Endothelial cell of umbilical vein (primary cell): Measurements from ENCODE around the gene MITD1. TPM values are rescaled to one million over a fixed set of nuclear protein-coding genes. Genes with fewer than 3 reads are reported as not detected.

Experiments used
- BruUV-seq: library from RNA; stranded (reverse); fragments of 400-500 nt; replicated peaks from 2 replicates; lab custom pipeline; 2021; lab: Mats Ljungman, UMichigan
- CTCF ChIA-PET: fragments of 300-600, 350-600 bp; sonication (Branson Sonifier 250); formaldehyde crosslinking; loops from one replicate; lab custom pipeline; 2021; ENCODE audit warnings: antibody characterized with exemption, inconsistent platforms; lab: Charles Lee
- POLR2A ChIA-PET: fragments of 300-600, 350-600 bp; sonication (Branson Sonifier 250); formaldehyde crosslinking; loops from one replicate; lab custom pipeline; 2021; ENCODE audit warnings: antibody characterized with exemption, inconsistent platforms; lab: Charles Lee
- DNase-seq: peaks from one replicate; pipeline ENCODE4 v3.0.0-alpha.2; 2011; ENCODE audit warnings: low read depth, low spot score
- FAIRE-seq: peaks from 2 replicates; lab custom pipeline; 2011; peaks lifted over from hg19 to GRCh38; lab: Jason Lieb, UNC
- H2AFZ ChIP-seq: 2 replicates; pipeline ENCODE4 v1.6.0; 2012; ENCODE audit warnings: low read depth, low read length, control low read depth, inconsistent platforms
- H3K27ac ChIP-seq: 2 replicates; pipeline ENCODE4 v1.5.1; 2011; ENCODE audit warnings: low read depth, mild to moderate bottlenecking, control low read depth, low read length, moderate library complexity; ENCODE audit not compliant: insufficient read depth
- H3K27me3 ChIP-seq, 2 experiments: 2 replicates each; pipeline versions ENCODE4 v1.6.0 to v1.6.1; 2011; ENCODE audit warnings: low read length in 2 of 2, mixed read lengths in 1 of 2; ENCODE audit not compliant: control insufficient read depth in 2 of 2, insufficient read depth in 2 of 2
- H3K36me3 ChIP-seq, 2 experiments: 2 replicates in 1 of 2; 3 replicates in 1 of 2; pipeline ENCODE4 v1.5.1; 2011; ENCODE audit warnings: low read length in 2 of 2, mild to moderate bottlenecking in 1 of 2, moderate library complexity in 1 of 2; ENCODE audit not compliant: control insufficient read depth in 2 of 2, insufficient read depth in 2 of 2; ENCODE audit errors: extremely low read depth in 1 of 2
- H3K4me1 ChIP-seq: 3 replicates; pipeline ENCODE4 v1.5.1; 2011; ENCODE audit warnings: mild to moderate bottlenecking, low read length; ENCODE audit not compliant: control insufficient read depth, insufficient read depth; ENCODE audit errors: extremely low read depth
- H3K4me2 ChIP-seq: 2 replicates; pipeline ENCODE4 v1.6.1; 2011; ENCODE audit warnings: low read length, control low read depth, mixed read lengths; ENCODE audit not compliant: insufficient read depth
- H3K4me3 ChIP-seq, 3 experiments: fragments of 200-600 bp in 1 of 3; sonication (generic), shearing (Covaris generic) in 1 of 3; replicated peaks in 1 of 3; 2 replicates each; pipeline ENCODE4 v1.5.1; 2011 to 2016; ENCODE audit warnings: control low read depth in 3 of 3, low read length in 3 of 3, mild to moderate bottlenecking in 2 of 3, inconsistent platforms in 1 of 3, low read depth in 1 of 3, moderate library complexity in 1 of 3; ENCODE audit not compliant: insufficient read depth in 1 of 3
- H3K79me2 ChIP-seq: 2 replicates; pipeline ENCODE4 v1.6.0; 2012; ENCODE audit warnings: low read length, inconsistent platforms; ENCODE audit not compliant: control insufficient read depth, insufficient read depth
- H3K9ac ChIP-seq: replicated peaks from 2 replicates; pipeline ENCODE3; 2011; ENCODE audit warnings: low read length, control low read depth; ENCODE audit not compliant: insufficient read depth; ENCODE audit errors: extremely low read depth
- H3K9me1 ChIP-seq: replicated peaks from 3 replicates; pipeline ENCODE4 v1.6.0; 2011; ENCODE audit warnings: mild to moderate bottlenecking, low read length; ENCODE audit not compliant: control insufficient read depth, insufficient read depth; ENCODE audit errors: extremely low read depth
- H3K9me3 ChIP-seq: replicated peaks from 2 replicates; pipeline ENCODE4 v1.5.1; 2012; ENCODE audit warnings: low read length, inconsistent platforms; ENCODE audit not compliant: control insufficient read depth, insufficient read depth
- H4K20me1 ChIP-seq: replicated peaks from 2 replicates; pipeline ENCODE3; 2011; ENCODE audit warnings: mild to moderate bottlenecking, low read length; ENCODE audit not compliant: control insufficient read depth, insufficient read depth; ENCODE audit errors: extremely low read depth
- EZH2 ChIP-seq: IDR thresholded peaks from 2 replicates; pipeline ENCODE4 v1.6.1; 2012; ENCODE audit warnings: borderline replicate concordance, low read depth, mild to moderate bottlenecking, moderate library complexity, low read length, inconsistent platforms; ENCODE audit not compliant: severe bottlenecking
- FOS ChIP-seq: IDR thresholded peaks from 2 replicates; pipeline ENCODE4 v1.6.1; 2011; ENCODE audit warnings: mild to moderate bottlenecking, low read length, moderate library complexity, borderline replicate concordance; ENCODE audit not compliant: insufficient read depth
- GATA2 ChIP-seq: IDR thresholded peaks from 2 replicates; pipeline ENCODE4 v1.7.0; 2011; ENCODE audit warnings: low read depth, mild to moderate bottlenecking, moderate library complexity, mixed read lengths, low read length; ENCODE audit not compliant: insufficient read length, insufficient read depth
- JUN ChIP-seq: IDR thresholded peaks from 2 replicates; pipeline ENCODE4 v1.6.1; 2011; ENCODE audit warnings: borderline replicate concordance, low read depth; ENCODE audit not compliant: insufficient read length, insufficient read depth
- MYC ChIP-seq: IDR thresholded peaks from one replicate; pipeline ENCODE4 v1.6.1; 2011; ENCODE audit warnings: mild to moderate bottlenecking, low read depth, low read length
- POLR2A ChIP-seq: IDR thresholded peaks from 2 replicates; pipeline ENCODE4 v1.6.1; 2012; ENCODE audit warnings: low read depth, mild to moderate bottlenecking, control low read depth, low read length
- POLR2AphosphoS5 ChIP-seq: IDR thresholded peaks from 2 replicates; pipeline ENCODE4 v1.6.1; 2012; ENCODE audit warnings: low read depth, mild to moderate bottlenecking, control low read depth, low read length, moderate library complexity; ENCODE audit not compliant: insufficient read depth
- dilution Hi-C: fragments of 300-500 bp; cut with MboI; formaldehyde crosslinking; loops from one replicate; pipeline ENCODE4 v1.15.0; 2019; ENCODE audit warnings: low sequenced_read_pairs; ENCODE audit not compliant: extremely low pct_ligation_motif_present
- intact Hi-C: fragments of 100-400 bp; cut with micrococcal nuclease; formaldehyde crosslinking; loops from one replicate; pipeline ENCODE4 v1.10.0; 2022
- polyA plus RNA-seq, 4 experiments: library from polyadenylated mRNA; depleted of rRNA in 3 of 4; stranded (reverse) in 3 of 4; unstranded in 1 of 4; fragments of >200 nt; gene quantifications; 2 replicates each; pipeline versions ENCODE4 v1.2.1 to v1.2.3, GENCODE V29; 2011 to 2012; ENCODE audit warnings: missing spikeins in 1 of 4
- total RNA-seq: library from RNA; stranded (reverse); gene quantifications from 2 replicates; pipeline ENCODE4 v1.2.3, GENCODE V29; 2021
- TF ChIP-seq, protein P1 (sequence below): IDR thresholded peaks from 2 replicates; pipeline ENCODE4 v1.6.1; 2011; ENCODE audit not compliant: insufficient read depth, insufficient read length
- TF ChIP-seq, protein P2 (sequence below), 2 donors: IDR thresholded peaks; 1 replicate in 1 of 2; 2 replicates in 1 of 2; pipeline ENCODE4 v1.5.1; 2011; ENCODE audit warnings: low read length in 2 of 2, mild to moderate bottlenecking in 2 of 2, moderate library complexity in 2 of 2, control low read depth in 1 of 2, inconsistent platforms in 1 of 2, low read depth in 1 of 2; ENCODE audit not compliant: insufficient read depth in 1 of 2; ENCODE audit errors: extremely low read depth in 1 of 2

The MITD1 gene
- total and polyA plus RNA-seq, 2 donors (not counting 3 experiments of a cell fraction or from before 2014, with no cell fraction given), result 11.1 to 30.0 TPM

DNA sequence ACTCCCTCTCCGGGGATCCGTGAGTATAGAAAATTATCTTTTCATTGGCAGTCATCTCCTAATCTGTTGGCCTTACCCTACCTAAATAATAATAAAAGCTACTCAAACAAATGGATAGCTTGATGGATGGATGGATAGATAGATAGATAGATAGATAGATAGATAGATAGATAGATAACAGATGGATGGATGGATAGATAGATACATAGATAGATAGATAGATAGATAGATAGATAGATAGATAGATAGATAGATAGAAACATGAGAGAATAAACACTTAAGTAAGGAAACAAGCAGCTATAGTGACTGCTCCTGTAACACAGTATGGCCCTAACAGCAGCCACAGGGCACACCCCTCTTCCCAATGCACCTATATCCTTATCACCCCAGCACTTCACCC is 35.2 kb upstream of the MITD1 start:
- Histone ChIP-seq H3K4me3 (no peak overlapping the region), H3K27me3 (no peaks in the 10 kb centered on the region), H2AFZ (no peak overlapping the region), H3K9me3 (no peaks in the 10 kb centered on the region), H4K20me1 (no peaks in the 10 kb centered on the region), H3K9ac (no peak overlapping the region), H3K4me2 (no peak overlapping the region), H3K4me1 (no peaks in the 10 kb centered on the region), H3K27ac (no peak overlapping the region), H3K36me3 (no peaks in the 10 kb centered on the region), H3K79me2 (no peaks in the 10 kb centered on the region), H3K9me1 (no peaks in the 10 kb centered on the region)
- intact Hi-C loops, result no loop called here
- POLR2A ChIA-PET, result no interaction called here
- dilution Hi-C loops, result no loop called here
- CTCF ChIA-PET, result no interaction called here
- FAIRE-seq, result no peak
- BruUV-seq, result no TSS peak
- no peak for TF ChIP-seq POLR2A
- TF ChIP-seq, protein P1, sequence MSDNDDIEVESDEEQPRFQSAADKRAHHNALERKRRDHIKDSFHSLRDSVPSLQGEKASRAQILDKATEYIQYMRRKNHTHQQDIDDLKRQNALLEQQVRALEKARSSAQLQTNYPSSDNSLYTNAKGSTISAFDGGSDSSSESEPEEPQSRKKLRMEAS, result no peak
- TF ChIP-seq, protein P2, sequence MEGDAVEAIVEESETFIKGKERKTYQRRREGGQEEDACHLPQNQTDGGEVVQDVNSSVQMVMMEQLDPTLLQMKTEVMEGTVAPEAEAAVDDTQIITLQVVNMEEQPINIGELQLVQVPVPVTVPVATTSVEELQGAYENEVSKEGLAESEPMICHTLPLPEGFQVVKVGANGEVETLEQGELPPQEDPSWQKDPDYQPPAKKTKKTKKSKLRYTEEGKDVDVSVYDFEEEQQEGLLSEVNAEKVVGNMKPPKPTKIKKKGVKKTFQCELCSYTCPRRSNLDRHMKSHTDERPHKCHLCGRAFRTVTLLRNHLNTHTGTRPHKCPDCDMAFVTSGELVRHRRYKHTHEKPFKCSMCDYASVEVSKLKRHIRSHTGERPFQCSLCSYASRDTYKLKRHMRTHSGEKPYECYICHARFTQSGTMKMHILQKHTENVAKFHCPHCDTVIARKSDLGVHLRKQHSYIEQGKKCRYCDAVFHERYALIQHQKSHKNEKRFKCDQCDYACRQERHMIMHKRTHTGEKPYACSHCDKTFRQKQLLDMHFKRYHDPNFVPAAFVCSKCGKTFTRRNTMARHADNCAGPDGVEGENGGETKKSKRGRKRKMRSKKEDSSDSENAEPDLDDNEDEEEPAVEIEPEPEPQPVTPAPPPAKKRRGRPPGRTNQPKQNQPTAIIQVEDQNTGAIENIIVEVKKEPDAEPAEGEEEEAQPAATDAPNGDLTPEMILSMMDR (IDR thresholded peaks at IDR 0.05; ENCODE audit: extremely low read depth in 1 of 2, insufficient read depth in 1 of 2, low read depth in 1 of 2, low read length in 2 of 2), result no peak
- no peak for TF ChIP-seq MYC
- no peak for TF ChIP-seq POLR2AphosphoS5
- no peak for TF ChIP-seq GATA2
- DNase-seq, result no peak

DNA sequence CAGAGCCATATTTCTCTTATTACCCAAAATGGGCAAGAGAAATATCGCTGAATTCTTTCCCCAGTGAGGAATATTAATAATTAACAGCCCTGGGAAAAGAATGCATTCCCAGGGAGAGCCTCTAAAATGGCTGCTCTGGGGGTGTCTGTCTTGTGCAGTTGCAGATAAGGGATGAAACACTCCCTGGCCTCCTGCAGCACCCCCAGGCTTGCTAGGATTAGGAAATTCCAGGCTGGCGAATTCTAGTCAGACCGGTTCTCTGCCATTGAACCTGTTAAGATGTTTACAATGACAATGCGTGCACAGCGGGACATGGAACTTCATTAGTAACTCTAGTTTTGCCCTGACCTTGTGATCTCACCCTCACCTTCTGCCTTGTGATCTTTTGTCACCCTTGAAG is 24.6 kb upstream of the MITD1 start:
- H3K9me3 ChIP-seq, result no peaks in the 10 kb centered on the region
- DNase-seq (no peak), FAIRE-seq (no peak)
- H3K4me3 ChIP-seq, result no peak overlapping the region
- H3K36me3 ChIP-seq, result no peaks in the 10 kb centered on the region
- no peak overlapping the region for H2AFZ ChIP-seq
- intact Hi-C loops, result no loop called here
- dilution Hi-C loops, result no loop called here
- no peaks in the 10 kb centered on the region for H3K4me1 ChIP-seq
- TF ChIP-seq POLR2A, result no peak
- no peak for TF ChIP-seq JUN
- no peak for TF ChIP-seq GATA2
- TF ChIP-seq, protein P1, result no peak
- no peak for TF ChIP-seq FOS
- TF ChIP-seq, protein P2 (IDR thresholded peaks at IDR 0.05; ENCODE audit: extremely low read depth in 1 of 2, insufficient read depth in 1 of 2, low read depth in 1 of 2, low read length in 2 of 2), result no peak
- TF ChIP-seq MYC, result no peak
- no peak for TF ChIP-seq EZH2
- no peak for TF ChIP-seq POLR2AphosphoS5
- no peak overlapping the region for H3K9ac ChIP-seq
- no peaks in the 10 kb centered on the region for H4K20me1 ChIP-seq
- H3K27ac ChIP-seq, result no peak overlapping the region
- no peak overlapping the region for H3K4me2 ChIP-seq
- H3K27me3 ChIP-seq, result no peaks in the 10 kb centered on the region
- no peaks in the 10 kb centered on the region for H3K9me1 ChIP-seq
- POLR2A ChIA-PET, result no interaction called here
- BruUV-seq, result no TSS peak
- CTCF ChIA-PET, result no interaction called here
- no peaks in the 10 kb centered on the region for H3K79me2 ChIP-seq
